Sciatic nerve (tissue), 2 donors: ENCODE measurements around the gene SORCS1. TPM values are rescaled to one million over a fixed set of nuclear protein-coding genes. Genes with fewer than 3 reads are reported as not detected.

Source experiments
- ATAC-seq: fragments of 200-7000 bp; cut with Tn5 transposase; one replicate; pipeline ENCODE4 v1.9.1; 2020; ENCODE audit warnings: mild to moderate bottlenecking, moderate library complexity
- DNase-seq: peaks from one replicate; pipeline ENCODE4 v3.0.0-alpha.2; 2020; ENCODE audit warnings: low spot score
- intact Hi-C: fragments of 100-400 bp; cut with DNase I; formaldehyde crosslinking; loops from one replicate; pipeline ENCODE4 v1.14.2; 2022
- total RNA-seq: library from RNA; stranded (reverse); fragmentation: NEBNext Ultra II Directional; extraction: Animal tissue kit (Norgen Biotek cat#: 25700); gene quantifications from one replicate; pipeline ENCODE4 v1.2.1, GENCODE V29; 2021
- donor health status: DM: no; HTN: no; CAD: no.
- donor health status: DM: no; HTN: no; CAD: no.

The SORCS1 gene
- total RNA-seq, 1 donor from 2014 or later: 80.5 TPM

- intact Hi-C loops: no loop called here
- DNase-seq: peak; percentile 62
- ATAC-seq: peak; percentile 79
These were observed 368.9 kb downstream of the SORCS1 start for GRCh38 chr10:106795619-106796018.

GRCh38 chr10:106793617-106794016 lies 370.9 kb downstream of the SORCS1 start:
- ATAC-seq (no peak), DNase-seq (no peak)
- intact Hi-C loops: no loop called here

- intact Hi-C loops: no loop called here
- ATAC-seq: no peak
- DNase-seq: no peak
These were observed 374.9 kb downstream of the SORCS1 start for GRCh38 chr10:106789623-106790022.

GRCh38 chr10:106788982-106789381 lies 375.5 kb downstream of the SORCS1 start:
- intact Hi-C loops: no loop called here

GRCh38 chr10:106785528-106785927 lies 379.0 kb downstream of the SORCS1 start:
- ATAC-seq (no peak), DNase-seq (no peak)
- intact Hi-C loops: no loop called here

More at GRCh38 chr10:106788982-106789381, 375.5 kb downstream of the SORCS1 start:
- no peak for ATAC-seq
- no peak for DNase-seq

GRCh38 chr10:106780632-106781031 lies 383.9 kb downstream of the SORCS1 start:
- intact Hi-C loops: no loop called here
- DNase-seq (no peak), ATAC-seq (no peak)

- no peak for ATAC-seq
- intact Hi-C loops: no loop called here
- DNase-seq: no peak
These were observed 386.7 kb downstream of the SORCS1 start for GRCh38 chr10:106777841-106778240.

- intact Hi-C loops: no loop called here
These were observed 389.4 kb downstream of the SORCS1 start for GRCh38 chr10:106775127-106775526.

GRCh38 chr10:106772957-106773356 lies 391.5 kb downstream of the SORCS1 start:
- intact Hi-C loops: no loop called here
- no peak for DNase-seq

More at GRCh38 chr10:106775127-106775526, 389.4 kb downstream of the SORCS1 start:
- DNase-seq: no peak
- no peak for ATAC-seq

GRCh38 chr10:106771154-106771553 lies 393.4 kb downstream of the SORCS1 start:
- DNase-seq: no peak
- intact Hi-C loops: no loop called here
- ATAC-seq: no peak

More at GRCh38 chr10:106772957-106773356, 391.5 kb downstream of the SORCS1 start:
- ATAC-seq: no peak

GRCh38 chr10:106768204-106768603 lies 396.3 kb downstream of the SORCS1 start:
- ATAC-seq: no peak
- no peak for DNase-seq
- intact Hi-C loops: no loop called here

- ATAC-seq: no peak
These were observed 398.6 kb downstream of the SORCS1 start for GRCh38 chr10:106765928-106766327.

GRCh38 chr10:106765241-106765754 lies 399.2 kb downstream of the SORCS1 start:
- ATAC-seq: no peak
- intact Hi-C loops: no loop called here
- DNase-seq: no peak

More at GRCh38 chr10:106765928-106766327, 398.6 kb downstream of the SORCS1 start:
- intact Hi-C loops: no loop called here
- no peak for DNase-seq

GRCh38 chr10:106764360-106764759 lies 400.1 kb downstream of the SORCS1 start:
- intact Hi-C loops: loop anchor here (5.0 kb wide), 1 partner anchor 848 kb away; no protein-coding TSS in a partner anchor
- no peak for ATAC-seq
- DNase-seq: no peak

- intact Hi-C loops: loop anchor here (5.0 kb wide), 1 partner anchor 850 kb away; no protein-coding TSS in a partner anchor
- ATAC-seq (no peak), DNase-seq (no peak)
These were observed 402.6 kb downstream of the SORCS1 start for GRCh38 chr10:106761906-106762305.

GRCh38 chr10:106757521-106757920 lies 407.0 kb downstream of the SORCS1 start:
- DNase-seq (no peak), ATAC-seq (no peak)
- intact Hi-C loops: no loop called here

GRCh38 chr10:106751091-106751490 lies 413.4 kb downstream of the SORCS1 start:
- ATAC-seq: no peak
- intact Hi-C loops: no loop called here
- no peak for DNase-seq

- ATAC-seq: no peak
- intact Hi-C loops: no loop called here
These were observed 417.6 kb downstream of the SORCS1 start for GRCh38 chr10:106746868-106747267.

GRCh38 chr10:106741006-106741530 lies 423.4 kb downstream of the SORCS1 start:
- intact Hi-C loops: no loop called here
- no peak for ATAC-seq

More at GRCh38 chr10:106746868-106747267, 417.6 kb downstream of the SORCS1 start:
- DNase-seq: no peak

GRCh38 chr10:106740071-106740470 lies 424.4 kb downstream of the SORCS1 start:
- ATAC-seq: no peak
- no peak for DNase-seq
- intact Hi-C loops: no loop called here

More at GRCh38 chr10:106741006-106741530, 423.4 kb downstream of the SORCS1 start:
- DNase-seq: no peak

- DNase-seq: no peak
- intact Hi-C loops: no loop called here
- ATAC-seq: no peak
These were observed 430.3 kb downstream of the SORCS1 start for GRCh38 chr10:106734220-106734619.
